ENCODE data around the gene MSX1.

- TF ChIP-seq, protein P1, sequence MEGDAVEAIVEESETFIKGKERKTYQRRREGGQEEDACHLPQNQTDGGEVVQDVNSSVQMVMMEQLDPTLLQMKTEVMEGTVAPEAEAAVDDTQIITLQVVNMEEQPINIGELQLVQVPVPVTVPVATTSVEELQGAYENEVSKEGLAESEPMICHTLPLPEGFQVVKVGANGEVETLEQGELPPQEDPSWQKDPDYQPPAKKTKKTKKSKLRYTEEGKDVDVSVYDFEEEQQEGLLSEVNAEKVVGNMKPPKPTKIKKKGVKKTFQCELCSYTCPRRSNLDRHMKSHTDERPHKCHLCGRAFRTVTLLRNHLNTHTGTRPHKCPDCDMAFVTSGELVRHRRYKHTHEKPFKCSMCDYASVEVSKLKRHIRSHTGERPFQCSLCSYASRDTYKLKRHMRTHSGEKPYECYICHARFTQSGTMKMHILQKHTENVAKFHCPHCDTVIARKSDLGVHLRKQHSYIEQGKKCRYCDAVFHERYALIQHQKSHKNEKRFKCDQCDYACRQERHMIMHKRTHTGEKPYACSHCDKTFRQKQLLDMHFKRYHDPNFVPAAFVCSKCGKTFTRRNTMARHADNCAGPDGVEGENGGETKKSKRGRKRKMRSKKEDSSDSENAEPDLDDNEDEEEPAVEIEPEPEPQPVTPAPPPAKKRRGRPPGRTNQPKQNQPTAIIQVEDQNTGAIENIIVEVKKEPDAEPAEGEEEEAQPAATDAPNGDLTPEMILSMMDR (IDR thresholded peaks at IDR 0.05 in 4 of 5, conservative IDR thresholded peaks at IDR 0.05 in 1 of 5): no peak
- TF ChIP-seq POLR2A (IDR thresholded peaks at IDR 0.05): no peak
These were observed 18.3 kb upstream of the MSX1 start for GRCh38 chr4:4841156-4841555.
